ENCODE measurements around the gene COQ10A.
"Not testable (repeated sequence)": the region's sequence is repeated elsewhere in the genome, so short reads cannot be mapped to it uniquely, and the experiment has no call there.

- not testable (repeated sequence) for TF ChIP-seq CTCF (conservative IDR thresholded peaks at IDR 0.05); EZH2 (IDR thresholded peaks at IDR 0.05; ENCODE audit: low read depth)
Observed at GRCh38 chr12:56272468-56272867, 5.7 kb downstream of the COQ10A start.

Measured in PC-9 (cell line).